KG1 (cell line): ENCODE data around the gene CNOT6.

ENCODE experiments used
- DNase-seq: peaks from one replicate; lab custom pipeline; 2025; lab: John Stamatoyannopoulos, UW

CNOT6 gene

GRCh38 chr5:180575571-180575970 lies 81.4 kb downstream of the CNOT6 start:
- DNase-seq, result no peak

GRCh38 chr5:180580681-180581080 lies 86.5 kb downstream of the CNOT6 start:
- DNase-seq, result no peak

GRCh38 chr5:180583738-180584137 lies 89.6 kb downstream of the CNOT6 start:
- no peak for DNase-seq

- DNase-seq, result no peak
These were observed 92.0 kb downstream of the CNOT6 start for GRCh38 chr5:180586204-180586603.

GRCh38 chr5:180586870-180587269 lies 92.7 kb downstream of the CNOT6 start:
- DNase-seq, result no peak

- no peak for DNase-seq
These were observed 95.8 kb downstream of the CNOT6 start for GRCh38 chr5:180589771-180590542.

- DNase-seq, result no peak
These were observed 96.5 kb downstream of the CNOT6 start for GRCh38 chr5:180590543-180591310.

GRCh38 chr5:180591311-180591887 lies 97.2 kb downstream of the CNOT6 start, which contains the start of gene SCGB3A1:
Gene SCGB3A1 (minus strand): TSS chr5:180591499. CDS start chr5:180591462, 37 bp downstream.
- DNase-seq, result no peak

GRCh38 chr5:180592176-180592575 lies 98.0 kb downstream of the CNOT6 start:
- no peak for DNase-seq

- DNase-seq, result no peak
These were observed 99.4 kb downstream of the CNOT6 start for GRCh38 chr5:180593446-180594206.

- no peak for DNase-seq
These were observed 100.3 kb downstream of the CNOT6 start for GRCh38 chr5:180594311-180595045.

- DNase-seq, result no peak
These were observed 100.8 kb downstream of the CNOT6 start for GRCh38 chr5:180595046-180595379.

GRCh38 chr5:180595381-180596114 lies 101.4 kb downstream of the CNOT6 start:
- no peak for DNase-seq

- no peak for DNase-seq
These were observed 102.0 kb downstream of the CNOT6 start for GRCh38 chr5:180596115-180596667.

GRCh38 chr5:180596668-180597231 lies 102.6 kb downstream of the CNOT6 start:
- DNase-seq, result no peak

GRCh38 chr5:180598316-180598701 lies 104.1 kb downstream of the CNOT6 start:
- no peak for DNase-seq

- DNase-seq, result no peak
These were observed 104.8 kb downstream of the CNOT6 start for GRCh38 chr5:180598797-180599589.

- no peak for DNase-seq
These were observed 105.4 kb downstream of the CNOT6 start for GRCh38 chr5:180599590-180599914.

- no peak for DNase-seq
These were observed 105.9 kb downstream of the CNOT6 start for GRCh38 chr5:180599981-180600553.
